Lower leg skin (tissue), 3 donors: Measurements from ENCODE around the gene SBK3.

Experiments used
- CTCF ChIP-seq, 3 donors: fragments of 450-650 bp; IDR thresholded peaks; one replicate each; pipeline ENCODE4 v1.5.1; 2016; ENCODE audit warnings: antibody characterized with exemption in 3 of 3, mild to moderate bottlenecking in 3 of 3, moderate library complexity in 2 of 3
- POLR2A ChIP-seq, 2 donors: fragments of 450-650 bp; IDR thresholded peaks; one replicate each; pipeline ENCODE4 v1.6.1; 2016 to 2017; ENCODE audit warnings: antibody characterized with exemption in 2 of 2, mild to moderate bottlenecking in 1 of 2, moderate library complexity in 1 of 2

GRCh38 chr19:55525289-55526101, 19.8 kb downstream of the SBK3 start:
- no peak for TF ChIP-seq POLR2A (IDR thresholded peaks at IDR 0.05)
- no peak for TF ChIP-seq CTCF (IDR thresholded peaks at IDR 0.05)
